ENCODE measurements around the gene NLK. TPM values are rescaled to one million over a fixed set of nuclear protein-coding genes. Genes with fewer than 3 reads are reported as not detected.
"Not testable (repeated sequence)": the region's sequence is repeated elsewhere in the genome, so short reads cannot be mapped to it uniquely, and the experiment has no call there.

NLK gene
- total RNA-seq, 2 donors from 2014 or later: 15.5 to 30.1 TPM

DNA sequence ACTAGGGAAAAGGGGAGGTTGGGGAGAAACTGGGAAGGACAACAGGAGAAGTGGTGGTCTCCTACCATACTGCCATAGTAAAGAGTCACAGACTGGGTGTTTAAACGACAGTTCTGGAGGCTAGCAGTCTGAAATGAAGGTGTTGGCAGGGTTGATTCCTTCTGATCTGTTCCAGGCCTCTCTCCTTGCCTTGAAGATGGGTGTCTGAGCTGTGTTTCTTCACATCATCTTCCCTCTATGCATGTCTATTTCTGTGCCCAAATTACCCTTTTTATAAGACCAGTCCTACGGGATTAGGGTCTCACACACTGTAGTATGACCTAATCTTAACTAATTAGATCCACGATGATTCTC is 196.8 kb downstream of the NLK start:
- TF ChIP-seq, protein P1, sequence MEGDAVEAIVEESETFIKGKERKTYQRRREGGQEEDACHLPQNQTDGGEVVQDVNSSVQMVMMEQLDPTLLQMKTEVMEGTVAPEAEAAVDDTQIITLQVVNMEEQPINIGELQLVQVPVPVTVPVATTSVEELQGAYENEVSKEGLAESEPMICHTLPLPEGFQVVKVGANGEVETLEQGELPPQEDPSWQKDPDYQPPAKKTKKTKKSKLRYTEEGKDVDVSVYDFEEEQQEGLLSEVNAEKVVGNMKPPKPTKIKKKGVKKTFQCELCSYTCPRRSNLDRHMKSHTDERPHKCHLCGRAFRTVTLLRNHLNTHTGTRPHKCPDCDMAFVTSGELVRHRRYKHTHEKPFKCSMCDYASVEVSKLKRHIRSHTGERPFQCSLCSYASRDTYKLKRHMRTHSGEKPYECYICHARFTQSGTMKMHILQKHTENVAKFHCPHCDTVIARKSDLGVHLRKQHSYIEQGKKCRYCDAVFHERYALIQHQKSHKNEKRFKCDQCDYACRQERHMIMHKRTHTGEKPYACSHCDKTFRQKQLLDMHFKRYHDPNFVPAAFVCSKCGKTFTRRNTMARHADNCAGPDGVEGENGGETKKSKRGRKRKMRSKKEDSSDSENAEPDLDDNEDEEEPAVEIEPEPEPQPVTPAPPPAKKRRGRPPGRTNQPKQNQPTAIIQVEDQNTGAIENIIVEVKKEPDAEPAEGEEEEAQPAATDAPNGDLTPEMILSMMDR (IDR thresholded peaks at IDR 0.05): no peak
- TF ChIP-seq POLR2A (IDR thresholded peaks at IDR 0.05): no peak
- WGBS, 2 donors: 31 to 32% methylated on average over 3 of the region's 3 CpGs
- Histone ChIP-seq H3K4me1 (peaks cover 95% of the 10 kb centered on the region), H3K36me3 (replicated peaks in 1 of 2; ENCODE audit: insufficient read depth in 1 of 2, low read depth in 2 of 2) (no peaks in the 10 kb centered on the region), H3K27me3 (no peaks in the 10 kb centered on the region), H3K9me3 (no peaks in the 10 kb centered on the region), H3K27ac (peak overlapping the region in 3 of 4 donors; percentile 77 to 98 (median 82)), H3K4me3 (no peak overlapping the region)
- no peak for DNase-seq
- intact Hi-C loops (cut with DNase I): no loop called here
- ATAC-seq: peak; percentile 28

DNA sequence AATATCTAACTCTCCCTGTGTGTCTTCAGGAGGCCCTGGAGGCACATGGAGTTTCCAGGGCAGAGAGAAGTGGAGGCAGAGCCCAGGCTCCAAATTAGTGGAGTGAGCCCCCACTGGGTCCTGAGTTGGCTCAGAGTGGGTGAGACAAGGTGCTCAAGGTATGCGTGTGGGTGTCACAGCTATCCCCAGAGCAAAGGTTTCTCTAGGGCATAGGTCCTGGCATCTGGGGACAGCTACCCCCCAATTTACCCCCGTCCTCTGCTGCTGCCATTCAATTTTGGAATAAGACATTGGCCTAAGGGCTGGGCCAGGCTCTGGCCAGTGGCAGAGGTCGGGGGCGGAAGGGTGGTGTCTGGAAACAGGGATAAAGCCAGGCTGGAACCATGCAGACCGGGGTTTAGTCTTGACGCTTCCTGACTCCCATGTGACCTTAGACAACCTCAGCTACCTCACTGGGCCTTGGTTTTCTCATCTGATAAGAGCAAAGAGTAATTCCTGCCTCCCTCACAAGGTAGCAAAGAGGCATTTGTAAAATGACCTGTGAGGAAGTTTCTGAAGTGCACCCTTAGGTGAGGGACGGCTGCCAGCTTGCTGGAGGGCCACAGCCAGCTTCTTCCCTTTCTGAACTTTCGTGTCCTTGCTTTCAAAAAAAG is 198.3 kb downstream of the NLK start:
- DNase-seq (peak in 3 of 4 donors; percentile 48 to 61 (median 51)), ATAC-seq (peak; percentile 85)
- H3K36me3 ChIP-seq (replicated peaks in 1 of 2; ENCODE audit: insufficient read depth in 1 of 2, low read depth in 2 of 2): no peaks in the 10 kb centered on the region
- no peak overlapping the region for H3K4me3 ChIP-seq
- TF ChIP-seq POLR2A (IDR thresholded peaks at IDR 0.05): no peak
- TF ChIP-seq, protein P1 (IDR thresholded peaks at IDR 0.05): no peak
- peak overlapping the region in 3 of 4 donors; percentile 77 to 82 (median 81) for H3K27ac ChIP-seq
- H3K9me3 ChIP-seq: no peaks in the 10 kb centered on the region
- peaks cover 80% of the 10 kb centered on the region for H3K4me1 ChIP-seq
- WGBS, 2 donors: 43 to 54% methylated on average over 8 of the region's 8 CpGs
- intact Hi-C loops (cut with DNase I): loop anchor here (10.0 kb wide), 1 partner anchor 446 kb away; no protein-coding TSS in a partner anchor
- no peaks in the 10 kb centered on the region for H3K27me3 ChIP-seq

DNA sequence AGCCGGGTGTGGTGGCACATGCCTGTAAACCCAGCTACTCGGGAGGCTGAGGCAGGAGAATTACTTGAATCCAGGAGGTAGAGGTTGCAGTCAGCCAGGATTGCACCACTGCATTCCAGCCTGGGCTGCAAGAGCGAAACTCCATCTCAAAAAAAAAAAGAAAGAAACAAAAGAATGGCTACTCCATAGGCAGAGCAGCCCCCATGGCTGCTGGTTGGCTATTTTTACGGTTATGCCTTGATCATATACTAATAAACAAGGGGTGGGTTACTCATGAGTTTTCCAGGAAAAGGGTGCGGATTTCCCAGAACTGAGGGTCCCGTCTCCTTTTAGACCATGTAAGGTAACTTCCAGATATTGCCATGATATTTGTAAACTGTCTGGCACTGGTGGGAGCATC is 200.3 kb downstream of the NLK start:
- DNase-seq (no peak), ATAC-seq (no peak)
- Histone ChIP-seq H3K9me3 (no peaks in the 10 kb centered on the region), H3K4me3 (no peak overlapping the region), H3K27me3 (no peaks in the 10 kb centered on the region), H3K36me3 (replicated peaks in 1 of 2; ENCODE audit: insufficient read depth in 1 of 2, low read depth in 2 of 2) (no peaks in the 10 kb centered on the region), H3K4me1 (peaks cover 60% of the 10 kb centered on the region), H3K27ac (peak overlapping the region in 2 of 4 donors; percentile 4 to 42)
- TF ChIP-seq, protein P1 (IDR thresholded peaks at IDR 0.05): no peak
- TF ChIP-seq POLR2A (IDR thresholded peaks at IDR 0.05): no peak
- intact Hi-C loops (cut with DNase I): loop anchor here (10.0 kb wide), 1 partner anchor 448 kb away; no protein-coding TSS in a partner anchor
- WGBS, 2 donors: 90 to 91% methylated on average over 6 of the region's 6 CpGs

DNA sequence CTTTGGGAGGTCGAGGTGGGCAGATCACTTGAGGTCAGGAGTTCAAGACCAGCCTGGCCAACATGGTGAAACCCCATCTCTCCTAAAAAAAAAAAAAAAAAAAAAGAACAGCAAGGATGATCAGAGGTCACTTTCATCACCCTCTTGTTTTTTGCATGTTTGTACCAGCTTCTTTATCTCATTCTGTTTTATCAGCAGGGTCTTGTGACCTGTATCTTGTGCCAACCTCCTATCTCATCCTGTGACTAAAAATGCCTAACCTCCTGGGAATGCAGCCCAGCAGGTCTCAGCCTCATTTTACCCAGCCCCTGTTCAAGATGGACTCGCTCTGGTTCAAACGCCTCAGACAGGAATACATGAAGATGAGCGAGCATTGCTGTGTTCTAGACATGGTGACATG is 200.8 kb downstream of the NLK start:
- not testable (repeated sequence) for H3K36me3 ChIP-seq (replicated peaks in 1 of 2; ENCODE audit: insufficient read depth in 1 of 2, low read depth in 2 of 2); H3K27ac ChIP-seq; H3K9me3 ChIP-seq; H3K4me3 ChIP-seq; H3K27me3 ChIP-seq
- ATAC-seq (peak; percentile 24), DNase-seq (peak in 2 of 4 donors; percentile 34 to 49)
- H3K4me1 ChIP-seq: peaks cover 55% of the 10 kb centered on the region
- intact Hi-C loops (cut with DNase I): loop anchor here (10.0 kb wide), 1 partner anchor 448 kb away; no protein-coding TSS in a partner anchor
- 49 to 52% methylated on average over 4 of the region's 4 CpGs for WGBS, 2 donors

DNA sequence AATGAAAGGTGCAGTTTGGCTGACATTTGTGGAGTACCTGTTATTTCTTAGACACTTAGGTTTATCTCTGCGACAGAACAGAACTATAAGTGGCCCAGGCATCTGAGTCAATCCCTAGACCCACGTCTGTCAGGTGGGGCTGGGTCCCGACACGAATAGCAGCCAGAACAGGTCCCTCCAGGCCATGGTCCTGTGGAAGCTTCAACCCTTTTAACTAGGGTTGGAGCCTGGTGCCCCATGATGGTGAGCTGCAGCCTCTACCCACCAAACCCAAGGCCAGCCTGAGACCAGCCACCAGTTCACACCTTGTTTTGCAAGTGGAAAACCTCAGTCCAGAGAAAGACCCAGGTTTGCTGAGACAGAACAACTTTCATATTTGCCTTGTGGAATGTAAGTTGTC is 202.0 kb downstream of the NLK start:
- Histone ChIP-seq H3K27ac (no peak overlapping the region), H3K36me3 (replicated peaks in 1 of 2; ENCODE audit: insufficient read depth in 1 of 2, low read depth in 2 of 2) (no peaks in the 10 kb centered on the region), H3K27me3 (no peaks in the 10 kb centered on the region), H3K4me1 (peaks cover 43% of the 10 kb centered on the region), H3K9me3 (no peaks in the 10 kb centered on the region), H3K4me3 (no peak overlapping the region)
- WGBS, 2 donors: 93 to 95% methylated on average over 4 of the region's 4 CpGs
- intact Hi-C loops (cut with DNase I): loop anchor here (10.0 kb wide), 1 partner anchor 450 kb away; no protein-coding TSS in a partner anchor
- TF ChIP-seq POLR2A (IDR thresholded peaks at IDR 0.05): no peak
- TF ChIP-seq, protein P1 (IDR thresholded peaks at IDR 0.05): no peak
- ATAC-seq: no peak
- no peak for DNase-seq

Small RNAs within 50 kb of the gene (small RNA-seq; reads per million reads assigned to genes)
- not detected for gene RF00006
- gene RF00156: not detected
- not detected for gene RF00601
- gene RPS29P22: not detected

Other genes starting within 250 kb of the NLK start
- under 1 TPM; 0.26 to 0.33 TPM for gene NOS2, start 242.1 kb upstream of the NLK start, total RNA-seq
- 10 to 100 TPM; 11.7 to 14.5 TPM for gene LYRM9, start 149.3 kb upstream of the NLK start, total RNA-seq

All from body of pancreas (tissue), 4 donors.